GM18526 (cell line): ENCODE data around the gene WNT8B.

Experiments used
- POLR2A ChIP-seq: IDR thresholded peaks from 3 replicates; pipeline ENCODE4 v1.6.1; 2011; ENCODE audit not compliant: insufficient read length; ENCODE audit errors: extremely low read depth

The WNT8B gene

GRCh38 chr10:100462709-100463108 lies at the start of gene WNT8B:
TSS of gene WNT8B (plus strand) at chr10:100463009. CDS start at chr10:100463169, 160 bp downstream.
- no peak for TF ChIP-seq POLR2A

GRCh38 chr10:100413173-100413572 lies 49.6 kb upstream of the WNT8B start:
- no peak for TF ChIP-seq POLR2A

GRCh38 chr10:100419911-100420449 lies 42.8 kb upstream of the WNT8B start:
- no peak for TF ChIP-seq POLR2A

- no peak for TF ChIP-seq POLR2A
These were observed 35.4 kb upstream of the WNT8B start for GRCh38 chr10:100427374-100427773.

GRCh38 chr10:100433253-100434240 lies 29.3 kb upstream of the WNT8B start:
- no peak for TF ChIP-seq POLR2A

- TF ChIP-seq POLR2A = no peak
These were observed 26.6 kb upstream of the WNT8B start for GRCh38 chr10:100436255-100436654.

- no peak for TF ChIP-seq POLR2A
These were observed 24.0 kb upstream of the WNT8B start for GRCh38 chr10:100438674-100439315.

GRCh38 chr10:100442548-100442947 lies 20.3 kb upstream of the WNT8B start:
- TF ChIP-seq POLR2A = no peak

- no peak for TF ChIP-seq POLR2A
These were observed 16.6 kb upstream of the WNT8B start for GRCh38 chr10:100446130-100446761.

GRCh38 chr10:100447663-100448062 lies 15.1 kb upstream of the WNT8B start:
- TF ChIP-seq POLR2A = no peak

GRCh38 chr10:100448951-100449350 lies 13.9 kb upstream of the WNT8B start:
- TF ChIP-seq POLR2A = no peak

- no peak for TF ChIP-seq POLR2A
These were observed 5.5 kb downstream of the WNT8B start for GRCh38 chr10:100468322-100468721.

GRCh38 chr10:100468978-100469377 lies 6.2 kb downstream of the WNT8B start:
- TF ChIP-seq POLR2A = no peak

GRCh38 chr10:100469756-100470155 lies 6.9 kb downstream of the WNT8B start:
- no peak for TF ChIP-seq POLR2A

- TF ChIP-seq POLR2A = no peak
These were observed 7.6 kb downstream of the WNT8B start for GRCh38 chr10:100470367-100470766.

- TF ChIP-seq POLR2A = no peak
These were observed 15.2 kb downstream of the WNT8B start for GRCh38 chr10:100477970-100478369.

GRCh38 chr10:100479037-100479436 lies 16.2 kb downstream of the WNT8B start:
- TF ChIP-seq POLR2A = no peak
